Immature natural killer cell (primary cell): ENCODE measurements around the gene ZRANB1. TPM values are rescaled to one million over a fixed set of nuclear protein-coding genes. Genes with fewer than 3 reads are reported as not detected.

Experiments
- DNase-seq, 3 donors: peaks; one replicate each; pipeline ENCODE4 v3.0.0; 2022; ENCODE audit warnings: mixed read lengths in 1 of 3
- H3K27ac Mint-ChIP-seq, 6 donors: one replicate each; pipeline ENCODE4 v1.8.0; 2020; ENCODE audit warnings: mixed read lengths in 6 of 6, mild to moderate bottlenecking in 5 of 6, inconsistent platforms in 4 of 6, moderate library complexity in 3 of 6
- H3K27me3 Mint-ChIP-seq, 3 donors: one replicate each; pipeline ENCODE4 v1.8.0; 2020 to 2021; ENCODE audit warnings: low read depth in 3 of 3, mild to moderate bottlenecking in 3 of 3, mixed read lengths in 3 of 3, moderate library complexity in 3 of 3, inconsistent platforms in 1 of 3
- H3K36me3 Mint-ChIP-seq, 3 donors: one replicate each; pipeline ENCODE4 v1.8.0; 2020; ENCODE audit warnings: mixed read lengths in 3 of 3, inconsistent platforms in 2 of 3, mild to moderate bottlenecking in 2 of 3
- H3K4me1 Mint-ChIP-seq, 2 donors: one replicate each; pipeline ENCODE4 v1.8.0; 2020; ENCODE audit warnings: inconsistent platforms in 2 of 2, mild to moderate bottlenecking in 2 of 2, mixed read lengths in 2 of 2, moderate library complexity in 1 of 2
- H3K4me3 Mint-ChIP-seq, 5 donors: one replicate each; pipeline ENCODE4 v1.8.0; 2020; ENCODE audit warnings: mild to moderate bottlenecking in 5 of 5, mixed read lengths in 5 of 5, inconsistent platforms in 3 of 5, moderate library complexity in 3 of 5
- H3K9me3 Mint-ChIP-seq, 6 donors: one replicate each; pipeline ENCODE4 v1.8.0; 2020; ENCODE audit warnings: mild to moderate bottlenecking in 6 of 6, mixed read lengths in 6 of 6, inconsistent platforms in 4 of 6, moderate library complexity in 3 of 6
- polyA plus RNA-seq, 3 donors: library from polyadenylated mRNA; unstranded; fragments of 300-500 nt; fragmentation: Illumina TruSeq; gene quantifications; one replicate each; pipeline ENCODE4 v1.2.3, GENCODE V29; 2021

The ZRANB1 gene
- polyA plus RNA-seq, 3 donors from 2014 or later: 3.8 to 7.1 (median 5.6) TPM

DNA sequence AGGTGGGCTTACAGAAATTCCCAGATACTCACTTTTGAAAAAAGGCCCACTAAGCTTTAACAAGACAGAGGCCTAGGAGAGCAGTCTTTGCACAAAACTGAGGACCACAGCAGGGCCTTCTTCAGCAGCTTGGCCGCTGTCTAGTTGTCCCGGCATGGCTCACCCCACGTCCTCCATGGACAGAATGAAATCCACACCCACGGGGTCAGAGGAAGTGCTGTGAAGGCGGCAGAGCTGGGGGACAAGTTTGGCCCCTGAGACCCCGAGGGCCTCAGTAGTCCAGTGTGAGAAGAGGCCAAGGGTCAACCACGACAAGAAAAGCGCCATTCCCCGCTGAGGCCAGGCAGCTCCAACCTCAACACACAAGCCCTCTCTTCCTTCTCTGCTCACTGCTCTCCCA is 78.9 kb downstream of the ZRANB1 start:
- Mint-ChIP-seq H3K27me3 (peaks cover 0 to 9% (median 4%) of the 10 kb centered on the region in 3 donors), H3K9me3 (no peaks in the 10 kb centered on the region), H3K27ac (peak overlapping the region in 3 of 6 donors; percentile 53 to 70 (median 54)), H3K36me3 (peaks cover 8 to 38% (median 12%) of the 10 kb centered on the region in 3 donors), H3K4me3 (peak overlapping the region in 1 of 5 donors; percentile 21), H3K4me1 (peaks cover 83 to 95% of the 10 kb centered on the region in 2 donors)
- no peak for DNase-seq

DNA sequence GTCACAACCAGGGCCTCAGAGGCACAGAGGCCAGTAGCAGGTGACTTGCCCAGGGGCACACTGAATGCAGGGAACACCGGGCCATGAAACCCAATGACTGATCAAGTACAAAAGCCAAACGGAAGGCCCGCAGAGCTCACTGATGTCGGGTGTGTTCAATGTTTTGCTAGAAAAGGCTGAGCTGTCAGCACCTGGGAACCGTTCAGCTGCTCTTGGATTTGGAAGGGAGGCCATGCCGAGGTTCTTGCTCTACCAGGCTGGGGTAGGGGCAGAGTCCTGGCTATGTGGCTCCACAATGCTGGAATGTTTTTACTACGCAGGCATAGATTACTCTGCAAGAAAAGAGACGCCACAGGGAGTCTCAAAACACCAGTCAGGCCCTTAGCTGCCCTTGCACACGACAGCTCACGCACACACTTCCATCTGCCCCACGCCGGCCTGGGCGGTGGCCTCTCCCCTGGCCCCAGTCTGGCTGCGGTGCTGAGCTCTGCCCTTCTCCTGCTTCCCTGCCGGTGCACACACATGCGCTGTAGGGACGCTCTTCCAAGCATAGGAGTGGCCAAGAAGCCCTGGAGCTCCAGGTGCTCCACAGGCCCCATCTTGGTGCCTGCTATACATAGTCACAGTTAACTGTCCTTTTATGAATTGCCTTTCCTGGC is 79.9 kb downstream of the ZRANB1 start:
- no peak for DNase-seq
- Mint-ChIP-seq H3K9me3 (no peaks in the 10 kb centered on the region), H3K4me3 (no peak overlapping the region), H3K27ac (peak overlapping the region in 5 of 6 donors; percentile 23 to 70 (median 56)), H3K4me1 (peaks cover 75 to 89% of the 10 kb centered on the region in 2 donors), H3K36me3 (peaks cover 8 to 36% (median 12%) of the 10 kb centered on the region in 3 donors), H3K27me3 (peaks cover 0 to 6% (median 4%) of the 10 kb centered on the region in 3 donors)

DNA sequence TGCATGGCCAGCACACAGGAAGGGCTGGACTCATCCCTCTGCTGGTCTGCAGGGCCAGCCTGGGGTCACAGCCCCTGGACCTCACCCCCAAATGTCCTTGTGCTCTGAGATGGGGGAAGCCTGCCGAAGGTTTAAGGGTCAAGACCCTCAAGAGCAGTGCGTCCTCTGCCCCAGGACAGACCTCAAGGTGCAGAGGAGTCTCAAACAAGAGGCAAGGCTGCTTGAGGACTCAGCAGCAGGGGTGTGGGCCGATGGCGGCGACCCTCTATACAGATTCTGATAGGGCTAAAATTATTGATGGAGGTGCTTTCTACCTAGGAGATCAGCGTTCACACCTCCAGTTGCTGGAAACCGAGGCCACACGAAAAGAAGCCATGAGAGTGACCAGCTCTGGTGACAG is 80.7 kb downstream of the ZRANB1 start:
- DNase-seq: no peak
- peaks cover 67 to 81% of the 10 kb centered on the region in 2 donors for H3K4me1 Mint-ChIP-seq
- H3K27ac Mint-ChIP-seq: peak overlapping the region in 3 of 6 donors; percentile 16 to 62 (median 46)

GRCh38 chr10:125023255-125023654 is 81.3 kb downstream of the ZRANB1 start:
- Mint-ChIP-seq H3K27me3 (peaks cover 0 to 6% (median 4%) of the 10 kb centered on the region in 3 donors), H3K9me3 (no peaks in the 10 kb centered on the region), H3K36me3 (peaks cover 4 to 31% (median 12%) of the 10 kb centered on the region in 3 donors), H3K27ac (no peak overlapping the region), H3K4me1 (peaks cover 67 to 81% of the 10 kb centered on the region in 2 donors), H3K4me3 (no peak overlapping the region)
- no peak for DNase-seq

More for the DNA sequence above, 80.7 kb downstream of the ZRANB1 start:
- no peaks in the 10 kb centered on the region for H3K9me3 Mint-ChIP-seq
- H3K4me3 Mint-ChIP-seq: no peak overlapping the region
- peaks cover 4 to 31% (median 12%) of the 10 kb centered on the region in 3 donors for H3K36me3 Mint-ChIP-seq
- H3K27me3 Mint-ChIP-seq: peaks cover 0 to 5% (median 4%) of the 10 kb centered on the region in 3 donors

DNA sequence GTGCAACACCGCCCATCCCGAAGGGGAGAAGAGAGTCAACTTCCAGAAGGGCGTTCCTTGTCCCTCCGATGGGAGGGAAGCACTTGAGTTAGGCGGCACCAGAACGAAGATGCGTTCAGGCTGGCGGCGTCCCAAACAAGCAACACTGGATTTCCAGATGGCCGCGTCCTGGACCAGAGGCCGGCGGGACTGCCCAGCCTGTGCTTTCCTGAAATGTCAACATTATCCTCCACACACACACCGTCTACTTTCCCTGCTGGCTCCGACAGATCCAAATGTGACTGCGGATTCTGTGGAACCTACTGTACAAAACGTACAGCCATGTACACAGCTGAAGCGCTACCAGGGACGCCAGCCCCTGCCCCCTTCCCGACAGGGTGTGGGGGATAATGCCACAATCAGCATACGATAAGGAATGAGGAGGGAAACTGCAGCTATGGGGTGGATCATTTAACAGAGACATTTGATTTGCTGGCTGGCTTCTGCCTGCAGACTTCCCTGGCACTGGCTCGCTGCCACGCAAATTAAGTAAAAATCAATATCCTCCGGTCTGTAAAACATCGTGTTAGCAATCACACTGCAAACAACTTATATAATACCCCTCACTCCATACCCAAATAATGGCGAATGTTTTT is 82.1 kb downstream of the ZRANB1 start:
- no peak for DNase-seq
- Mint-ChIP-seq H3K9me3 (no peaks in the 10 kb centered on the region), H3K27me3 (peaks cover 0 to 6% (median 4%) of the 10 kb centered on the region in 3 donors), H3K27ac (peak overlapping the region in 4 of 6 donors; percentile 4 to 64 (median 30)), H3K4me3 (no peak overlapping the region), H3K4me1 (peaks cover 67 to 81% of the 10 kb centered on the region in 2 donors), H3K36me3 (peaks cover 4 to 31% (median 12%) of the 10 kb centered on the region in 3 donors)

GRCh38 chr10:125024497-125025234 is 82.7 kb downstream of the ZRANB1 start:
- Mint-ChIP-seq H3K4me1 (peaks cover 64 to 79% of the 10 kb centered on the region in 2 donors), H3K27ac (peak overlapping the region in 4 of 6 donors; percentile 9 to 75 (median 58)), H3K4me3 (no peak overlapping the region), H3K36me3 (peaks cover 4 to 30% (median 10%) of the 10 kb centered on the region in 3 donors), H3K9me3 (no peaks in the 10 kb centered on the region), H3K27me3 (peaks cover 0 to 5% (median 4%) of the 10 kb centered on the region in 3 donors)
- no peak for DNase-seq

GRCh38 chr10:125025341-125025740 is 83.4 kb downstream of the ZRANB1 start:
- Mint-ChIP-seq H3K27me3 (peaks cover 0 to 4% (median 3%) of the 10 kb centered on the region in 3 donors), H3K27ac (peak overlapping the region in 5 of 6 donors; percentile 10 to 75 (median 68)), H3K4me1 (peaks cover 65 to 79% of the 10 kb centered on the region in 2 donors), H3K9me3 (no peaks in the 10 kb centered on the region), H3K4me3 (no peak overlapping the region), H3K36me3 (peaks cover 4 to 29% (median 8%) of the 10 kb centered on the region in 3 donors)
- no peak for DNase-seq

GRCh38 chr10:125026036-125026931 is 84.4 kb downstream of the ZRANB1 start:
- Mint-ChIP-seq H3K27ac (peak overlapping the region in 1 of 6 donors; percentile 75), H3K36me3 (peaks cover 4 to 27% (median 8%) of the 10 kb centered on the region in 3 donors), H3K9me3 (no peaks in the 10 kb centered on the region), H3K4me1 (peaks cover 58 to 79% of the 10 kb centered on the region in 2 donors), H3K27me3 (peaks cover 0 to 4% (median 3%) of the 10 kb centered on the region in 3 donors), H3K4me3 (no peak overlapping the region)
- DNase-seq: no peak

- Mint-ChIP-seq H3K4me1 (peaks cover 59 to 79% of the 10 kb centered on the region in 2 donors), H3K27me3 (peaks cover 0 to 4% (median 3%) of the 10 kb centered on the region in 3 donors), H3K27ac (no peak overlapping the region), H3K36me3 (peaks cover 2 to 24% (median 6%) of the 10 kb centered on the region in 3 donors), H3K9me3 (no peaks in the 10 kb centered on the region), H3K4me3 (no peak overlapping the region)
- no peak for DNase-seq
These were observed 85.2 kb downstream of the ZRANB1 start for GRCh38 chr10:125026974-125027735.

DNA sequence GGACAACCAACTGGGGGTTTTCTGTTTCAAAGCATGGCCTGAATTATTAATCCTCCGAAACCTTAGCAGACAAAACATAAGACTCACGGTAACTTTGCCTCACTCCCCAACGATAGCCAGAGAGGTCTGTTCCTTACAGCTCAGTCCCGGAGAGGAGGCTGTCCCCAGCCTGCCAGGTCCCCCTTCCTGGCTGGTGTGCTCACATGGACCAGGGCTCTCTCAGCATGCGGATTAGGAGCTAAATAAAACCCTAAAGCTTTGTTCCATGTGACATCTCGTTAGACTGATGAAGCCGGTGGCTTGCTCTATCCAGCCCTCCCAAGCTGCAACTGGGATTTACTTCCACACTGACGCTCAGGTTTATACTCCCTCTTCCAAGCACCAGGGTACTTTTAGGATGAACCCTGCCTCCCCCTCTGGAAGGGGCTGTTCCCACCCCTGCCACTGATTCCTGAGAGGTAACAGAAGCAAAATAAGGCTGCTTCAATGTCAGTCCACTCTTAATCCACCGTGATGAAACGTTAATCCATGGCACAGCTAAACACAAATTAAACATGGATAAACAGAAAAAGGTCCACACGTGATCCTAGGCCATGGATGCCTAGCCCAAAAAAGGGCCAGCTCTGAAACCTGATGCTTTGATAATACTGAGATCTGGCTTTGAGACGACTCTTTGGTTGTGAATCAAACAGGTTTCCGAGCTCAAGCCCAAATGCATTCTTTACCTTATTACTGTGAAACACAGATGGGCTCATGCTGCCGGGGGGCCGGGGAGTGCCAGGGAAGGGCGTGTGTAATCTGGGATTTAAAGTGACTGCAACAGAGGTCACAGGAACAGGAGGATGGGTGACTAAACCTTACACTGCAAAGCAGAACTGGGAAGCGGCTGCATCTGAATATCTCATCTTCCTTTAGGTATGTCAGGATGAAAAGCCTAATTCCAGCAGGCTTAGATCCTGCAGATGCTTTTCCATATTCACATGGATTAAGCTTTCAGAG is 86.2 kb downstream of the ZRANB1 start:
- Mint-ChIP-seq H3K4me1 (peaks cover 62 to 79% of the 10 kb centered on the region in 2 donors), H3K4me3 (no peak overlapping the region), H3K36me3 (peaks cover 0 to 22% (median 5%) of the 10 kb centered on the region in 3 donors)

DNA sequence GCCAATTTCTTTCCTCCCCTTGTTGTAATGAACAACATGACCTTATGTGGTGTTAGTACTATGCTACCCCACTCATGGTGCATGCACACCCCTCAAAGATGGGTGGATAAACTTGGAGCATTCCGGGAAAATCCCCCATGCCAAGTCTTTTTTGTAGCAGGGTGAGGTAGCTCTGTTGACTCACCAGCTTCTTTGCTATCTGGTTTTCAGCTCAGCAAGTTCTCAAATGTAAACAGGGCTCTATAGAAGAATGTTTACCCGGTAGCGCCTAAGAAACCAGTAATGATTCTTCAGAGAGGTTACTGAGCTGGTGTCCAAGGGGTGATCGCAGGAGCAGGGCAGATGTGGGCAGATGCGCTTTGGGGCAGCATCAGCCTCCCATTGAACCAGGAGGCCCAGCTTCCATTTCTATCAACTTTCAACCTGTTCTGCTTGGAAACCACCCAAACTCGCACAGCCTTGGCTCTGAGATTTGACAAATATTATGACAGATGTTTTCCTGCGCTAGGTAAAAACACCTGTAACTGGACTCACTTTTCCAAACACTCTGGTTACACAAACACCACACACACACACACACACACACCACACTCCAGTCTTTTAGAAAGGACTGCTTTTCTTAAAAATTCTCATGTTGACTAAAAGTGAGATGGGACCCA is 87.8 kb downstream of the ZRANB1 start:
- peaks cover 0 to 12% (median 5%) of the 10 kb centered on the region in 3 donors for H3K36me3 Mint-ChIP-seq
- H3K9me3 Mint-ChIP-seq: no peaks in the 10 kb centered on the region
- H3K27ac Mint-ChIP-seq: peak overlapping the region; percentile 38 to 84 (median 53)
- peaks cover 63 to 80% of the 10 kb centered on the region in 2 donors for H3K4me1 Mint-ChIP-seq
- no peak overlapping the region for H3K4me3 Mint-ChIP-seq
- no peak for DNase-seq
- H3K27me3 Mint-ChIP-seq: peaks cover 0 to 2% (median 0%) of the 10 kb centered on the region in 3 donors

More for the DNA sequence above, 86.2 kb downstream of the ZRANB1 start:
- peak overlapping the region; percentile 47 to 71 (median 64) for H3K27ac Mint-ChIP-seq
- H3K9me3 Mint-ChIP-seq: no peaks in the 10 kb centered on the region
- no peak for DNase-seq
- peaks cover 0 to 4% (median 2%) of the 10 kb centered on the region in 3 donors for H3K27me3 Mint-ChIP-seq
